ENCODE measurements around the gene TBCA. TPM values are rescaled to one million over a fixed set of nuclear protein-coding genes. Genes with fewer than 3 reads are reported as not detected.
A peak's percentile ranks its signal among the peaks of the same experiment; 100 is the strongest.

The TBCA gene
- total RNA-seq, 1 experiment from 2014 or later = 119 TPM

DNA sequence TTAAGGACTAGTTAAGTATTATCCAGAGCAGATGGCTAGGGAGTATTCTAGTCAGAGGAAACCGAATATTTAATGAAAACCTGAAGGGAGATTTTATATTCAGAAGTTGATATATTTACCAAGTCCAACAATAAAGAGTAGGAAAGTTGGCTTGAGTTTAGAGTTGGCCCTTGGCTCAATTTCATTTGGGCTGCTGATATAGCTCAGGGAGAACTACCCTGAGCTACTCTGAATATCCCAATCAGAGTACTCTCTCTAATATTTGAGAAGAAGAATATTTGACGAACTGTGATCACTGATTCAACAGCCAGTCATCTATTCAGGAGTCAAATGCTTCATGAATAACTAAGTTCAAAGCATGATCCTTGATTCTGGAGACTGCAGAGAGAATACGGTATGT is 34.5 kb downstream of the TBCA start:
- no peak for ATAC-seq
- no TSS peak for BruUV-seq (replicated peaks)
- no peaks in the 10 kb centered on the region for H3K9me2 ChIP-seq (replicated peaks; ENCODE audit: low read length)
- no peak overlapping the region for H2AFZ ChIP-seq (ENCODE audit: low read length)
- H3K4me1 ChIP-seq (ENCODE audit: insufficient read depth, low read length) = no peaks in the 10 kb centered on the region; the same call in 1 of the 2 replicates
- H3K79me2 ChIP-seq (ENCODE audit: low read length) = peaks cover 86% of the 10 kb centered on the region
- no peaks in the 10 kb centered on the region for H3K9me3 ChIP-seq (ENCODE audit: low read length)
- intact Hi-C loops (cut with micrococcal nuclease) = no loop called here
- H3K4me3 ChIP-seq (ENCODE audit: low read length) = no peak overlapping the region
- ChIA-PET CTCF (no interaction called here), POLR2A (ENCODE audit: unreplicated experiment) (no interaction called here)
- no peak overlapping the region for H3K27ac ChIP-seq (ENCODE audit: low read length)
- no peak for DNase-seq
- no peaks in the 10 kb centered on the region for H3K27me3 ChIP-seq (ENCODE audit: low read length)
- no peak overlapping the region for H3K4me2 ChIP-seq (ENCODE audit: low read length)
- no peak for TF ChIP-seq EZH2 (IDR thresholded peaks at IDR 0.05; ENCODE audit: low read length, unreplicated experiment)
- no peak for TF ChIP-seq EZH2phosphoT487 (IDR thresholded peaks at IDR 0.05; ENCODE audit: borderline replicate concordance, low read length)
- TF ChIP-seq, protein P1, sequence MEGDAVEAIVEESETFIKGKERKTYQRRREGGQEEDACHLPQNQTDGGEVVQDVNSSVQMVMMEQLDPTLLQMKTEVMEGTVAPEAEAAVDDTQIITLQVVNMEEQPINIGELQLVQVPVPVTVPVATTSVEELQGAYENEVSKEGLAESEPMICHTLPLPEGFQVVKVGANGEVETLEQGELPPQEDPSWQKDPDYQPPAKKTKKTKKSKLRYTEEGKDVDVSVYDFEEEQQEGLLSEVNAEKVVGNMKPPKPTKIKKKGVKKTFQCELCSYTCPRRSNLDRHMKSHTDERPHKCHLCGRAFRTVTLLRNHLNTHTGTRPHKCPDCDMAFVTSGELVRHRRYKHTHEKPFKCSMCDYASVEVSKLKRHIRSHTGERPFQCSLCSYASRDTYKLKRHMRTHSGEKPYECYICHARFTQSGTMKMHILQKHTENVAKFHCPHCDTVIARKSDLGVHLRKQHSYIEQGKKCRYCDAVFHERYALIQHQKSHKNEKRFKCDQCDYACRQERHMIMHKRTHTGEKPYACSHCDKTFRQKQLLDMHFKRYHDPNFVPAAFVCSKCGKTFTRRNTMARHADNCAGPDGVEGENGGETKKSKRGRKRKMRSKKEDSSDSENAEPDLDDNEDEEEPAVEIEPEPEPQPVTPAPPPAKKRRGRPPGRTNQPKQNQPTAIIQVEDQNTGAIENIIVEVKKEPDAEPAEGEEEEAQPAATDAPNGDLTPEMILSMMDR (conservative IDR thresholded peaks at IDR 0.05; ENCODE audit: low read depth, low read length) = no peak
- H3F3A ChIP-seq (ENCODE audit: low read length, unreplicated experiment) = no peaks in the 10 kb centered on the region
- H3K36me3 ChIP-seq (ENCODE audit: low read depth, low read length) = peaks cover 3% of the 10 kb centered on the region; the same call in 1 of the 2 replicates
- no peak overlapping the region for H3K9ac ChIP-seq (ENCODE audit: low read length)
- peaks cover 9% of the 10 kb centered on the region for H4K20me1 ChIP-seq (ENCODE audit: low read length)

DNA sequence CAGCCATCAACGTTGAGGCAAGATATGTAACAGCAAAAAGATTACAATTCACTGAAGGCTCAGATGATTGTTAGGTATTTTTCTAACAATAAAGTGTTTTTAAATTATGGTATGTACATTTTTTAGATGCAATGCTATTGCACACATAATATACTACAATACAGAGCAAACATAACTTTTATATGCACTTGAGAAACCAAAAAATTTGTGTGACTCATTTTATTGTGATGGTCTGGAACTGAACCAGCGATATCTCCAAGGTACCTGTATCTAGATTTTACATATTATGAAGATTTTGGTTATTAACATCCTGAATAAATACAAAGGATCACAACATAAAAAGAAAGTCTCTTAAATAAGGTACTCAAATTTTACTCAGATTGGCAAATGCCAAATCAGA is 41.3 kb downstream of the TBCA start:
- no peak overlapping the region for H3K9ac ChIP-seq (ENCODE audit: low read length)
- peak; percentile 68 for DNase-seq
- TF ChIP-seq EZH2 (IDR thresholded peaks at IDR 0.05; ENCODE audit: low read length, unreplicated experiment) (no peak), EZH2phosphoT487 (IDR thresholded peaks at IDR 0.05; ENCODE audit: borderline replicate concordance, low read length) (no peak)
- TF ChIP-seq, protein P1 (conservative IDR thresholded peaks at IDR 0.05; ENCODE audit: low read depth, low read length) = no peak
- intact Hi-C loops (cut with micrococcal nuclease) = no loop called here
- no peak overlapping the region for H3K27ac ChIP-seq (ENCODE audit: low read length)
- H3K79me2 ChIP-seq (ENCODE audit: low read length) = peaks cover 85% of the 10 kb centered on the region
- peak; percentile 84 for ATAC-seq
- no peak overlapping the region for H3K4me3 ChIP-seq (ENCODE audit: low read length)
- no peaks in the 10 kb centered on the region for H3K36me3 ChIP-seq (ENCODE audit: low read depth, low read length)
- no peaks in the 10 kb centered on the region for H3K9me3 ChIP-seq (ENCODE audit: low read length)
- H3K9me2 ChIP-seq (replicated peaks; ENCODE audit: low read length) = no peaks in the 10 kb centered on the region
- BruUV-seq (replicated peaks) = no TSS peak
- ChIA-PET POLR2A (ENCODE audit: unreplicated experiment) (no interaction called here), CTCF (no interaction called here)
- H3K4me1 ChIP-seq (ENCODE audit: insufficient read depth, low read length) = peaks cover 10% of the 10 kb centered on the region
- H3K4me2 ChIP-seq (ENCODE audit: low read length) = peak overlapping the region; percentile 27; the same call in 1 of the 2 replicates
- peaks cover 26% of the 10 kb centered on the region for H4K20me1 ChIP-seq (ENCODE audit: low read length)
- H3F3A ChIP-seq (ENCODE audit: low read length, unreplicated experiment) = no peaks in the 10 kb centered on the region
- no peak overlapping the region for H2AFZ ChIP-seq (ENCODE audit: low read length)
- no peaks in the 10 kb centered on the region for H3K27me3 ChIP-seq (ENCODE audit: low read length)

DNA sequence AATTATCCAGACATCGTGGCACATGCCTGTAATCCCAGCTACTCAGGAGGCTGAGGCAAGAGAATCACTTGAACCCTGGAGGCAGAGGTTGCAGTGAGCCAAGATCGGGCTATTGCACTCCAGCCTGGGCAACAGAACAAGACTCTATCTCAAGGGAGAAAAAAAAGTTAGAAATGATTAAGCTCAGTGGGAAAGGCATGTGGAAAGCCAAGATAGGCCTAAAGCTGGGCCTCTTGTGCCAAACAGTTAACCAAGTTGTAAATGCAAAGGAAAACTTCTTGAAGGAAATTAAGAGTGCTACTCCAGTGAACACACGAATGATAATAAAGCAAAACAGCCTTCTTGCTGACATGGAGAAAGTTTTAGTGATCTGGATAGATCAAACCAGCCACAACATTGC is 43.0 kb downstream of the TBCA start:
- no peak overlapping the region for H3K4me2 ChIP-seq (ENCODE audit: low read length)
- no TSS peak for BruUV-seq (replicated peaks)
- DNase-seq = no peak
- H3K27me3 ChIP-seq (ENCODE audit: low read length) = no peaks in the 10 kb centered on the region
- intact Hi-C loops (cut with micrococcal nuclease) = no loop called here
- POLR2A ChIA-PET (ENCODE audit: unreplicated experiment) = interaction anchor here (0.9 kb wide), 1 partner anchor 149 kb away, joined by 5 read pairs; no protein-coding TSS in a partner anchor
- H3K9me2 ChIP-seq (replicated peaks; ENCODE audit: low read length) = no peaks in the 10 kb centered on the region
- CTCF ChIA-PET = no interaction called here
- no peak overlapping the region for H3K9ac ChIP-seq (ENCODE audit: low read length)
- H3K4me3 ChIP-seq (ENCODE audit: low read length) = no peak overlapping the region
- no peaks in the 10 kb centered on the region for H3F3A ChIP-seq (ENCODE audit: low read length, unreplicated experiment)
- H3K4me1 ChIP-seq (ENCODE audit: insufficient read depth, low read length) = peaks cover 10% of the 10 kb centered on the region
- no peaks in the 10 kb centered on the region for H3K36me3 ChIP-seq (ENCODE audit: low read depth, low read length)
- no peaks in the 10 kb centered on the region for H3K9me3 ChIP-seq (ENCODE audit: low read length)
- no peak for ATAC-seq
- H4K20me1 ChIP-seq (ENCODE audit: low read length) = peaks cover 26% of the 10 kb centered on the region
- H2AFZ ChIP-seq (ENCODE audit: low read length) = no peak overlapping the region
- H3K79me2 ChIP-seq (ENCODE audit: low read length) = peaks cover 82% of the 10 kb centered on the region
- H3K27ac ChIP-seq (ENCODE audit: low read length) = no peak overlapping the region
- no peak for TF ChIP-seq EZH2phosphoT487 (IDR thresholded peaks at IDR 0.05; ENCODE audit: borderline replicate concordance, low read length)
- TF ChIP-seq EZH2 (IDR thresholded peaks at IDR 0.05; ENCODE audit: low read length, unreplicated experiment) = no peak
- TF ChIP-seq, protein P1 (conservative IDR thresholded peaks at IDR 0.05; ENCODE audit: low read depth, low read length) = no peak
